Measurements from ENCODE around the gene F3.
A peak's percentile ranks its signal among the peaks of the same experiment; 100 is the strongest.

Gene F3

GRCh38 chr1:94552071-94552586 is 10.6 kb upstream of the F3 start:
- Histone ChIP-seq H3K4me3 (ENCODE audit: low read length in 2 of 2) (no peak overlapping the region), H3K9ac (ENCODE audit: low read length in 2 of 2) (no peak overlapping the region), H3K36me3 (ENCODE audit: control insufficient read depth in 2 of 2, insufficient read depth in 2 of 2, low read length in 2 of 2) (no peaks in the 10 kb centered on the region), H3K27ac (ENCODE audit: low read length) (no peak overlapping the region), H3K9me3 (ENCODE audit: control insufficient read depth in 2 of 2, low read length in 2 of 2) (no peaks in the 10 kb centered on the region), H3K27me3 (ENCODE audit: control insufficient read depth in 1 of 2, insufficient read depth in 2 of 2, low read length in 2 of 2) (no peaks in the 10 kb centered on the region), H3K4me1 (ENCODE audit: control insufficient read depth, insufficient read depth, low read length) (peaks cover 2% of the 10 kb centered on the region)

- no peaks in the 10 kb centered on the region for H3K9me3 ChIP-seq (ENCODE audit: control insufficient read depth in 2 of 2, low read length in 2 of 2)
- H3K9ac ChIP-seq (ENCODE audit: low read length in 2 of 2), result no peak overlapping the region
- H3K27me3 ChIP-seq (ENCODE audit: control insufficient read depth in 1 of 2, insufficient read depth in 2 of 2, low read length in 2 of 2), result peaks cover 0 to 4% of the 10 kb centered on the region in 2 donors
- no peak overlapping the region for H3K27ac ChIP-seq (ENCODE audit: low read length)
- no peak overlapping the region for H3K4me3 ChIP-seq (ENCODE audit: low read length in 2 of 2)
- no peaks in the 10 kb centered on the region for H3K36me3 ChIP-seq (ENCODE audit: control insufficient read depth in 2 of 2, insufficient read depth in 2 of 2, low read length in 2 of 2)
- H3K4me1 ChIP-seq (ENCODE audit: control insufficient read depth, insufficient read depth, low read length), result peaks cover 2% of the 10 kb centered on the region
Measured at GRCh38 chr1:94551449-94551848, 9.9 kb upstream of the F3 start.

GRCh38 chr1:94550800-94551241 is 9.3 kb upstream of the F3 start:
- peaks cover 2% of the 10 kb centered on the region for H3K4me1 ChIP-seq (ENCODE audit: control insufficient read depth, insufficient read depth, low read length)
- no peaks in the 10 kb centered on the region for H3K9me3 ChIP-seq (ENCODE audit: control insufficient read depth in 2 of 2, low read length in 2 of 2)
- H3K27me3 ChIP-seq (ENCODE audit: control insufficient read depth in 1 of 2, insufficient read depth in 2 of 2, low read length in 2 of 2), result peaks cover 0 to 4% of the 10 kb centered on the region in 2 donors
- H3K9ac ChIP-seq (ENCODE audit: low read length in 2 of 2), result no peak overlapping the region
- no peak overlapping the region for H3K4me3 ChIP-seq (ENCODE audit: low read length in 2 of 2)
- no peak overlapping the region for H3K27ac ChIP-seq (ENCODE audit: low read length)
- no peaks in the 10 kb centered on the region for H3K36me3 ChIP-seq (ENCODE audit: control insufficient read depth in 2 of 2, insufficient read depth in 2 of 2, low read length in 2 of 2)

GRCh38 chr1:94550396-94550795 is 8.8 kb upstream of the F3 start:
- Histone ChIP-seq H3K36me3 (ENCODE audit: control insufficient read depth in 2 of 2, insufficient read depth in 2 of 2, low read length in 2 of 2) (no peaks in the 10 kb centered on the region), H3K27ac (ENCODE audit: low read length) (no peak overlapping the region), H3K9ac (ENCODE audit: low read length in 2 of 2) (no peak overlapping the region), H3K9me3 (ENCODE audit: control insufficient read depth in 2 of 2, low read length in 2 of 2) (no peaks in the 10 kb centered on the region), H3K4me3 (ENCODE audit: low read length in 2 of 2) (no peak overlapping the region), H3K4me1 (ENCODE audit: control insufficient read depth, insufficient read depth, low read length) (peaks cover 2% of the 10 kb centered on the region), H3K27me3 (ENCODE audit: control insufficient read depth in 1 of 2, insufficient read depth in 2 of 2, low read length in 2 of 2) (peaks cover 0 to 4% of the 10 kb centered on the region in 2 donors)

GRCh38 chr1:94549706-94550105 is 8.1 kb upstream of the F3 start:
- no peak overlapping the region for H3K9ac ChIP-seq (ENCODE audit: low read length in 2 of 2)
- H3K27me3 ChIP-seq (ENCODE audit: control insufficient read depth in 1 of 2, insufficient read depth in 2 of 2, low read length in 2 of 2), result peaks cover 0 to 10% of the 10 kb centered on the region in 2 donors
- H3K27ac ChIP-seq (ENCODE audit: low read length), result no peak overlapping the region
- H3K4me3 ChIP-seq (ENCODE audit: low read length in 2 of 2), result no peak overlapping the region
- H3K4me1 ChIP-seq (ENCODE audit: control insufficient read depth, insufficient read depth, low read length), result peaks cover 2% of the 10 kb centered on the region
- no peaks in the 10 kb centered on the region for H3K36me3 ChIP-seq (ENCODE audit: control insufficient read depth in 2 of 2, insufficient read depth in 2 of 2, low read length in 2 of 2)
- H3K9me3 ChIP-seq (ENCODE audit: control insufficient read depth in 2 of 2, low read length in 2 of 2), result no peaks in the 10 kb centered on the region

GRCh38 chr1:94544706-94545490 is 3.3 kb upstream of the F3 start:
- no peak overlapping the region for H3K27ac ChIP-seq (ENCODE audit: low read length)

GRCh38 chr1:94543893-94544635 is 2.5 kb upstream of the F3 start:
- H3K4me3 ChIP-seq (ENCODE audit: low read length in 2 of 2), result no peak overlapping the region
- H3K4me1 ChIP-seq (ENCODE audit: control insufficient read depth, insufficient read depth, low read length), result peaks cover 8% of the 10 kb centered on the region
- no peak overlapping the region for H3K27ac ChIP-seq (ENCODE audit: low read length)
- peaks cover 0 to 26% of the 10 kb centered on the region in 2 donors for H3K27me3 ChIP-seq (ENCODE audit: control insufficient read depth in 1 of 2, insufficient read depth in 2 of 2, low read length in 2 of 2)
- H3K36me3 ChIP-seq (ENCODE audit: control insufficient read depth in 2 of 2, insufficient read depth in 2 of 2, low read length in 2 of 2), result no peaks in the 10 kb centered on the region
- H3K9ac ChIP-seq (ENCODE audit: low read length in 2 of 2), result no peak overlapping the region
- no peaks in the 10 kb centered on the region for H3K9me3 ChIP-seq (ENCODE audit: control insufficient read depth in 2 of 2, low read length in 2 of 2)

More at GRCh38 chr1:94544706-94545490, 3.3 kb upstream of the F3 start:
- Histone ChIP-seq H3K36me3 (ENCODE audit: control insufficient read depth in 2 of 2, insufficient read depth in 2 of 2, low read length in 2 of 2) (no peaks in the 10 kb centered on the region), H3K4me3 (ENCODE audit: low read length in 2 of 2) (no peak overlapping the region), H3K4me1 (ENCODE audit: control insufficient read depth, insufficient read depth, low read length) (peaks cover 8% of the 10 kb centered on the region), H3K9ac (ENCODE audit: low read length in 2 of 2) (no peak overlapping the region), H3K9me3 (ENCODE audit: control insufficient read depth in 2 of 2, low read length in 2 of 2) (no peaks in the 10 kb centered on the region), H3K27me3 (ENCODE audit: control insufficient read depth in 1 of 2, insufficient read depth in 2 of 2, low read length in 2 of 2) (peaks cover 0 to 26% of the 10 kb centered on the region in 2 donors)

- no peaks in the 10 kb centered on the region for H3K9me3 ChIP-seq (ENCODE audit: control insufficient read depth in 2 of 2, low read length in 2 of 2)
- no peak overlapping the region for H3K27ac ChIP-seq (ENCODE audit: low read length)
- no peak overlapping the region for H3K9ac ChIP-seq (ENCODE audit: low read length in 2 of 2)
- H3K4me1 ChIP-seq (ENCODE audit: control insufficient read depth, insufficient read depth, low read length), result peaks cover 11% of the 10 kb centered on the region
- H3K36me3 ChIP-seq (ENCODE audit: control insufficient read depth in 2 of 2, insufficient read depth in 2 of 2, low read length in 2 of 2), result no peaks in the 10 kb centered on the region
- peaks cover 0 to 26% of the 10 kb centered on the region in 2 donors for H3K27me3 ChIP-seq (ENCODE audit: control insufficient read depth in 1 of 2, insufficient read depth in 2 of 2, low read length in 2 of 2)
- H3K4me3 ChIP-seq (ENCODE audit: low read length in 2 of 2), result no peak overlapping the region
Measured at GRCh38 chr1:94543001-94543400, 1.4 kb upstream of the F3 start.

GRCh38 chr1:94542088-94542870 is 720 bp upstream of the F3 start:
- Histone ChIP-seq H3K27me3 (ENCODE audit: control insufficient read depth in 1 of 2, insufficient read depth in 2 of 2, low read length in 2 of 2) (peaks cover 0 to 26% of the 10 kb centered on the region in 2 donors), H3K27ac (ENCODE audit: low read length) (peak overlapping the region; percentile 56), H3K9ac (ENCODE audit: low read length in 2 of 2) (peak overlapping the region; percentile 60 to 62), H3K9me3 (ENCODE audit: control insufficient read depth in 2 of 2, low read length in 2 of 2) (no peaks in the 10 kb centered on the region), H3K36me3 (ENCODE audit: control insufficient read depth in 2 of 2, insufficient read depth in 2 of 2, low read length in 2 of 2) (no peaks in the 10 kb centered on the region), H3K4me1 (ENCODE audit: control insufficient read depth, insufficient read depth, low read length) (peaks cover 11% of the 10 kb centered on the region), H3K4me3 (ENCODE audit: low read length in 2 of 2) (peak overlapping the region; percentile 64 to 78)

Data from stomach smooth muscle (tissue), 2 donors.